DMS79 (cell line): ENCODE measurements around the gene ARHGEF17.
"Not testable (repeated sequence)": the region's sequence is repeated elsewhere in the genome, so short reads cannot be mapped to it uniquely, and the experiment has no call there.

Experiments
- DNase-seq: peaks from one replicate; lab custom pipeline; 2025; lab: John Stamatoyannopoulos, UW

Gene ARHGEF17

GRCh38 chr11:73308003-73308960, at the start of gene ARHGEF17:
Gene ARHGEF17 (plus strand): TSS chr11:73308276. CDS start chr11:73308639, 363 bp downstream.
- peak; percentile 76 for DNase-seq

GRCh38 chr11:73259406-73260126, 48.5 kb upstream of the ARHGEF17 start:
- no peak for DNase-seq

GRCh38 chr11:73260127-73260457, 48.0 kb upstream of the ARHGEF17 start:
- DNase-seq: no peak

DNA sequence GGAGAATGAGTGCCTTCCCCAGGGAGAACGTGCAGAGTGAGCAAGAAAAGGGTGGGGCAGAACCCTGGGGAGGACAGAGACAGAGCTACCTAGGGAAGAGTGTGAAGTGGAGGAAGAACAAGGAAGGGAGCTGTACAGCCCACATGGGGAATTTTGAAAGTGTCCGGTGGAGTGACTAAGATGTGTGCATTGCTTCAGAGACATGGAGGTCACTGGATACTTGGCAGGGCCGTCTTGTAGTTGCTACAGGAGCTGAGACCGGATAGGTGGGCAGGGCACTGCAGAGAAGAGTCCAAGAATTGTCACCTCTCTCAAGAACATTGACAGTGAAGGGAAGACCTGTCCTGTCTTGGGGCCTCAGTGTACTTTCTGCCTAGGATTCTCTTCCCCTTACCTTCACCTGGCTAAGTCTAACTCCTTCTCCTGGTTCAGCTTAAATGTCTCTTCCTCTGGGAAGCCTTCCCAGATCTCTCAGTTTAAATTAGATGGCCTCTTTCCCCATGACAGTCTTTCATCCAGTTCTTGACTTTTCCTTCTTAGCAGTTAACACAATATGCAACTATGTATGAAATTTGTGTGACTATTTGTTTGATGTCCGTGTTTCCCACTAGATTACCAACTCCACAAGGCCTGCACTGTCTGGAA, 45.1 kb upstream of the ARHGEF17 start:
- no peak for DNase-seq

DNA sequence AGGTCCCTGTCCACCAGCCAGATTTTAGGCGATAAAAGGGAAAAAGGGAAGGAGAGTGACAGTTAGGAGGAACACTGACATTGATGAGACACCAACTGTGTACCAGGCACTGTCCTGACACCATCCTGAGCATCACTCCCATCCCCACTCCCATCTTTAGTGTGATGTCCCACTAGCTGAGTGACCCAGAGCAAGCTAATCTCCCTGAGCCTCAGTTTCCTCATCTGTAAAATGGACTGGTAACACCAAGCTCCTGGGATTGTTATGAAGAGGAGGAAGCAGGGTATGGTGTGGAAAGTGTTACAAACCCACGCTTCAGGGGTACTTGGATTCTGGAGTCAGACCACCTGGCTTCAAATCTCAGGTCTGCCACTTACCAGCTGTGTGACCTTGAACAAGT, 44.4 kb upstream of the ARHGEF17 start:
- DNase-seq: no peak

DNA sequence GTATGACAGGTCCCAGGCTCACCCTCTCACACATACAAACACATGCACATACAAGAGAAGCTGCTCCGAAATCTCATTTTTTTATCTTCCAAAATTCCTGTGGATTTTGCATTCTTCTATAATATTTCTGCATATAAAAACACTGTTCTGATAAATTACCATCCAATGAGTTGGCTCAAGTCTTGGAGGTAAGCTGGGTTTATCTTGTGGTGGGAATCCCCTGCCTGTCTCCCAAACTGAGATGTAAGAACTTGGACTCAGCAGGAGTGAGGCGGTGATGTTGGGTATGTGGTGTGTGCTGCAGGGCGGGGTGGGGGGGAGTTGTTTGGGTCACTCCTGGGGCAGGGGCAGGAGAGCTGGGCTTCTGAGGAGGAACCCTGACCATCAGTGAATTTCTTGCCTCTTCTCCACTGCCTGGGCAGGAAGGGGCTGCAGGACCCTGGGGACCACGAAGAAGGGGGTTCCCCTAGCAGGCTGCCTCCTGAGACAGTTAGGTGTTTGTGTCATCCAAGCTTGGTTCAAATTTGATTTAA, 42.7 kb upstream of the ARHGEF17 start:
- no peak for DNase-seq

GRCh38 chr11:73265853-73266645, 42.0 kb upstream of the ARHGEF17 start:
- no peak for DNase-seq

DNA sequence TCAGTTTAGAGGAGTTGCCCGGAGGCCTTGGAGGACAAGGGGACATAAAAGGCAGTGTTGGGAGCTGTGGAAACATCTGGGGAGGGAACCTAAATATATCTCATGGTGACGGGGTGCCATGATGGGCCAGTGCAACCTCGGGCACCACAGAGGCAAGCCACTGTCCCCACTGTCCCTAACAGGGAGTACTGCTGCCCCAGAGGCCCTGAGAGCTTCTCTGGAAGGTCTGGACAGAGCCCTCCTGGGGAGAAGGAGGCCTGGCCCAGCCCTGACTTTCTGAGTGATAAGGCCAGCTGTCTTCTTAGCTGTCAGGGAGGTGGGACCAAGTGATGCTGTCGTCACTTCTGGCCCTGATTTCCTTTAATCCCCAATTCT, 41.4 kb upstream of the ARHGEF17 start:
- no peak for DNase-seq

DNA sequence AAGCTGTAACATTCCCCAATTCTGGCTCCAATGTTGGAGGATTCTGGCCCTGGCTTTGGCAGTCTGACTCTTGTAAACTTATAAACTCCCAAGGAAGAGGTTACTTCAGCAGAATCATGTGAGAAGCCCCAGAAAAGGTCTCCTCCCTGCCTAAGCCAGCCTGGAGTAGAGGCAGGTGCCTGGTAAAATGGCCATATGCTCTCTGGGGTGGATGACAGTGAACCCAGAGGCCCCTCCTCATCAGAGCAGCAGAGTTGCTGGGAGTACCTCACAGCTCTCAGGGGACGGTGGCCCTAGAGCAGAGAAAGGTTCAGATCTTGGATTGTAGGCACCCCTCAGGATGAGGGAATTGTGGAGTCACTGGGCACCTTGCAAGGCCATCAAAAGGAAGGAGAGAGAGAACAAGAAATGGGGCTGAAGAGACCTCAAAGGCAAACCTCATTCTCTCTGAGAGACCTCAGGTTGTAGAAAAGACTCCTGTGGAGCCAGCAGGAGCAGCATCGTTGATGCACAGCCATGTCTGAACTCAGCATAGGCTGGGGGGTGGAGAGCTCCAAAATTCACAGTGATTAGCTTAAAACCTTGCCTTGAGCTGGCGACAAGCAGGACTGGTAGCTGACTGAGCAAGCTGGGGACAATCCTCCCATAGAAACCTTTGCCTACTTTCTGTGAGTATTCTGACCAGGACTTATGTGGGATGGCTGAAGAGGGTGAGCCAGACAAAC, 40.8 kb upstream of the ARHGEF17 start:
- DNase-seq: no peak

GRCh38 chr11:73267906-73268540, 40.1 kb upstream of the ARHGEF17 start:
- DNase-seq: no peak

- no peak for DNase-seq
These were observed 39.3 kb upstream of the ARHGEF17 start for GRCh38 chr11:73268671-73269271.

- DNase-seq: no peak
These were observed 38.5 kb upstream of the ARHGEF17 start for GRCh38 chr11:73269459-73270015.

DNA sequence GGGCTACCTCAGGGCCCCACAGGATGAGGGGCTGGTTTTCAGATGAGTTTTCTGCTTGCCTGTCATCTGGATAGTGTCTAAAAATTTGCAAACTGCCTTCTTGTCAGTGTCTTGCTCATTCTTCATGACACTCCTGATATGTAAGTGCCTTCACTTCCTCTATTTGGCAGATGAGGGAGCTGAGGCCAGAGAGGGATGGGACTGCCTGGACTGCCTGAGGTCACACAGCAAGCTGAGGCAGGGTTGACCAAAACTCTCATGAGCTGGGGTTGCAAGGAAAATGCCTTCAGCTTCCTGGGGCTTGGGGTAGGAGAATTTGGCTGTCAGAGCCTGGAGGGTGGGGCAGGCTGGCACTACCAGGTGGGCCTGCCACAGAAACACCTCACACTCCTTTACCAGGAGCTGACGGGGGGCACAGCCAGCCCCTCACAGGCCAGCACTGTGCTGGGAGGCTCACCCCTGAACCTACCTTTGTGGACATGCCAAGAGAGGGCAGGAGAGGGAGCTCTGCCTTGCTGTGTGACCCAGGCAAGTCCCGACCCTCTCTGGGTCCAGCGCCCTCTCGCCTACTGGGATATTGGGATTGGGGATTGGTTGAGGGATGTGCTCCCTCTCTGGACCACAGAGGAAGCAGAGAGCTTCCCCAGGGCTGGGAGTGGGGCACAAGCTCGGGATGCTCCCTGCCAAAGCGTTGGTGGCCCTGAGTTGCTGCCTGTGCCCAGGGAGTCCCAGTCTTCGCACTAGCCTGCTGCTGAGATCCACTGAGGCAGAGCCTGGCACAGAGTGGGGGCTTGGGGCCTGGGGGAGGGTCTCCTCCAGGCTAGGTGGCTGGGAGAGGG, 37.8 kb upstream of the ARHGEF17 start:
- no peak for DNase-seq

DNA sequence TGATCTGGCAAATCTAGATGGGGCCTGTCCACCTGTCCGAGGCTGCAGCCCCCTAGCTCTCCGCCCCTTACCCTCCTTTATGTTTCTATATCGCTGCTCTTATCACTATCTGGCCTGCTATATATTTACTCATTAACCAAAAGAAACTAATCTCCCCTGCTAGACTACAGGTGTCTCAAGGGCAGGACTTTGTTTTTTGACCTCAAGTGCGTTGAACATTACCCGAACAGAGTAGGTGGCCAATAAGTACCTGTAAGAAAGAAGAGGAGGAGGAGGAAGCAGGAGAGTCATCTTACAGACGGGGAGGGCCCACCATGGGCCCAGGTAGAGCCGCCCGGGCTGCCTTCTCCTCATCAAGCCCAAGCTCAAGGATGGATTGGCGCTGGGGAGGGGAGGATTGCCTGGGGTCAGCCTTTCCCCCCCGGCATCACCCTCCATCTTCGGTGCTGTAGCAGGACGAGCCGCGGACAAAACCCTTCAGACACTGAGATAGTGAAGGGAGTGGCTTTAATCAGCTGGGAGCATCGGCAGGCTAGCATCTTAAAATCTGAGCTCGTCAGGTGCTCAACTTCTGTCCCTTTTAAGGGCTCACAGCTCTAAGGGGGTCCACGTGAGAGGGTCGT, 37.1 kb upstream of the ARHGEF17 start:
- no peak for DNase-seq

DNA sequence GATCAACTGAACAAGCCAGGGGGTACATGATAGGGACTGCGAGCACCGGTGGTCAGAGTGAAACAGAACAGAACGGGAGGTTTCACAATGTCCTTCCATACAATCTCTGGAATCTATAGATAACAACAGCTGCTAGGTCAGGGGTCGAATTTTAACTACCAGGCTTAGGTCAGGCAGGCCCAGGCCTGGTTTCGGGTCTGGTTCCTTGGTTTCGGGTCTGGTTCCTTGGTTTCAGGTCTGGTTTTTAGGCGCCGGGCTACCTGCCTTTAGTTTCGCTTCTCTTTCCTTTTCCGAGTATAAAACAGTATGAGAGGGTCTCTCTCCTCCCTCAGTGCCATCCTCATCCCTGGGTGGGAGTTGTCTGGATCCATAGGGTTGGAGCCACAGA, 36.6 kb upstream of the ARHGEF17 start:
- DNase-seq: not testable (repeated sequence)

DNA sequence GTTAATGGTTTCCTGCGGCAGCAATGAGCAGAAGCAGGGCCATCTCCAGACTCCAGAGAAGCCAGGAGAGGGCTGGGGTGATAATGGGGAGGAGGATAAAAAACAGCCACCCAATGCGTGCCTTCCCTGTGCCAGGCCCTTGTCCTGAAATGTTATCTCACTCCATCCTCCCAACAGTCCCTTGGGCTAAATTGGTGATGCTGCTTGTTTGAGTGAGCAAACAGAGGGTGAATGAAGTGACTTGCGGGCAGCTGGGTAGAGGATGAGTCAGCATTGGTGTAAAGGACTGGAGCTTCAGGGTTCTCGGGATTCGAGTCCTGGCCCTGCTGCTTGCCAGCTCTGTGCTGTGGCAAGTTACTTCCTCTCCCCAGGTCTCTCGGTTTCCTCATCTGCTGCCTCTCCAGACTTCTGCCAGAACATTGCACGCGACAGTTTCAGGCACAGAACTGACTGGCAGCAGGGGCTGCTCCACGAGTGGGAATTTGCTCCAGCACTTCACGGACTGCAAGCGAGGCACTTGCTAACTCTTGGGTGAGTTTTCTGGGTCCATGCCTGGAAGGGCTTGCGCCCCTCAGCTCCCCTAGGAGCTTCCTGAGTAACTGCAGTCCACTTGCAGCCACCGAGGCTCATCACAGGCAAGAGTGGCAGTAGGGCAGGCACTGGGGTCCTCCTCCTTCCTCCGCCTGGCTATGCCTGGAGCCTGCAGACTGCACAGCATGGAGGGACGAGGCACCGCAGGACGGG, 36.0 kb upstream of the ARHGEF17 start, which contains the start of gene P2RY6:
Gene P2RY6 (plus strand): TSS at position 403 of the 744 bp plus-strand sequence. CDS start 24,181 bp downstream, outside the sequence.
- DNase-seq: no peak

DNA sequence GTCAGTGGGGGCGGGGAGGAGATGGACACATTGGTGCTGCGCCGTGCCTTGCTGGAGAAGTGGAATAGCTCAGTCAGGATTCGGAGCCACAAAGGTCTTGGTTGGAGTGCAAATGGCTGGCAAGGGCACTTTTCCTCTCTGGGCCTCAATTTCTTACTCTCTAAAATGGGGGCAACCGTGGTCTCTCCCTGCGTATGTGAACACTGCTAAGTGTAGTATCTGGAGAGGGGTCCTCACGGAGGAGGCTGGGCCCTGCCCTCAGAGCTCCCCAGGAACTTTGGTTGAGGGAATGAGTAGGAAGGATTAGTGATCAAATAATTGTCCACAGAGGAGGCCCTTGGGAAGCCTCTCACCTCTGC, 35.4 kb upstream of the ARHGEF17 start:
- no peak for DNase-seq
